Neural cell (in vitro differentiated cells): Measurements from ENCODE around the gene TULP1. TPM values are rescaled to one million over a fixed set of nuclear protein-coding genes. Genes with fewer than 3 reads are reported as not detected.
A peak's percentile ranks its signal among the peaks of the same experiment; 100 is the strongest.

ENCODE experiments used
- H2AFZ ChIP-seq: fragments of 200-600, 300-800 bp; sonication (generic), shearing (Covaris generic); 2 replicates; pipeline ENCODE4 v1.6.0; 2014; ENCODE audit warnings: low read depth, mild to moderate bottlenecking, antibody characterized with exemption, low read length, moderate library complexity
- H3F3A ChIP-seq: fragments of 200-600 bp; shearing (Covaris generic); 2 replicates; pipeline ENCODE4 v1.6.1; 2016; ENCODE audit warnings: mild to moderate bottlenecking, moderate library complexity, mixed read lengths, antibody characterized with exemption, low read length; ENCODE audit not compliant: insufficient read depth, poor library complexity, severe bottlenecking
- H3K27ac ChIP-seq: fragments of 200-600, 300-800 bp; sonication (generic), shearing (Covaris generic); 2 replicates; pipeline ENCODE4 v1.5.1; 2014; ENCODE audit warnings: mild to moderate bottlenecking, low read length, moderate library complexity
- H3K27me3 ChIP-seq: fragments of 300-800, 200-600 bp; sonication (generic), shearing (Covaris generic); 2 replicates; pipeline ENCODE4 v1.6.0; 2014; ENCODE audit warnings: mild to moderate bottlenecking, low read depth, low read length, moderate library complexity; ENCODE audit not compliant: insufficient read depth
- H3K36me3 ChIP-seq: fragments of 300-800, 200-600 bp; sonication (generic), shearing (Covaris generic); 2 replicates; pipeline ENCODE4 v1.5.1; 2014; ENCODE audit warnings: mild to moderate bottlenecking, antibody characterized with exemption, low read length, moderate library complexity; ENCODE audit not compliant: insufficient read depth
- H3K4me2 ChIP-seq: fragments of 300-800, 200-600 bp; sonication (generic), shearing (Covaris generic); 2 replicates; pipeline ENCODE4 v1.6.0; 2014; ENCODE audit warnings: mild to moderate bottlenecking, low read length
- H3K4me3 ChIP-seq: fragments of 300-800, 200-600 bp; sonication (generic), shearing (Covaris generic); 2 replicates; pipeline ENCODE4 v1.5.1; 2014; ENCODE audit warnings: mild to moderate bottlenecking, low read length, moderate library complexity
- H3K79me2 ChIP-seq: fragments of 200-600 bp; shearing (Covaris generic); replicated peaks from 2 replicates; pipeline ENCODE4 v1.6.0; 2014; ENCODE audit warnings: mild to moderate bottlenecking, low read length, moderate library complexity; ENCODE audit not compliant: insufficient read depth
- H3K9ac ChIP-seq: fragments of 300-800, 200-600 bp; sonication (generic), shearing (Covaris generic); 2 replicates; pipeline ENCODE4 v1.6.1; 2016; ENCODE audit warnings: mild to moderate bottlenecking, low read length, mixed read lengths
- H3K9me2 ChIP-seq: fragments of 200-600 bp; shearing (Covaris generic); 2 replicates; pipeline ENCODE4 v1.6.1; 2016; ENCODE audit warnings: mild to moderate bottlenecking, low read length, mixed read lengths; ENCODE audit not compliant: insufficient read depth
- H3K9me3 ChIP-seq: fragments of 200-600, 300-800 bp; sonication (generic), shearing (Covaris generic); 2 replicates; pipeline ENCODE4 v1.6.1; 2016; ENCODE audit warnings: mild to moderate bottlenecking, mixed run types, low read length, moderate library complexity, mixed read lengths
- H4K20me1 ChIP-seq: fragments of 200-600 bp; shearing (Covaris generic); 2 replicates; pipeline ENCODE4 v1.6.1; 2016; ENCODE audit warnings: mild to moderate bottlenecking, mixed run types; ENCODE audit not compliant: insufficient read depth
- EP300 ChIP-seq: fragments of 450-650 bp; conservative IDR thresholded peaks from 2 replicates; pipeline ENCODE4 v1.6.1; 2014; ENCODE audit warnings: antibody characterized with exemption, mild to moderate bottlenecking, moderate library complexity; ENCODE audit not compliant: poor library complexity, severe bottlenecking
- EZH2 ChIP-seq: fragments of 200-600, 300-800 bp; shearing (Covaris generic), sonication (generic); IDR thresholded peaks from 2 replicates; pipeline ENCODE4 v1.6.1; 2014; ENCODE audit warnings: antibody characterized with exemption, low read length, borderline replicate concordance, mild to moderate bottlenecking; ENCODE audit not compliant: insufficient read depth, poor library complexity, severe bottlenecking
- MXI1 ChIP-seq: fragments of 450-650 bp; conservative IDR thresholded peaks from 2 replicates; pipeline ENCODE4 v1.6.1; 2014; ENCODE audit warnings: antibody characterized with exemption, mild to moderate bottlenecking; ENCODE audit not compliant: poor library complexity, severe bottlenecking
- POLR2AphosphoS5 ChIP-seq: IDR thresholded peaks from 2 replicates; pipeline ENCODE4 v1.6.1; 2012
- RAD21 ChIP-seq: fragments of 450-650 bp; conservative IDR thresholded peaks from 2 replicates; pipeline ENCODE4 v1.6.1; 2014; ENCODE audit warnings: antibody characterized with exemption, mild to moderate bottlenecking, moderate library complexity
- SMC3 ChIP-seq: fragments of 450-650 bp; conservative IDR thresholded peaks from 2 replicates; pipeline ENCODE4 v1.6.1; 2014; ENCODE audit warnings: antibody characterized with exemption, mild to moderate bottlenecking, moderate library complexity; ENCODE audit not compliant: poor library complexity
- TAF1 ChIP-seq: IDR thresholded peaks from 2 replicates; pipeline ENCODE4 v1.6.1; 2012; ENCODE audit warnings: low read depth
- polyA plus RNA-seq: library from polyadenylated mRNA; depleted of rRNA; stranded (reverse); fragments of >200 nt; gene quantifications from 2 replicates; pipeline ENCODE4 v1.2.3, GENCODE V29; 2014
- TF ChIP-seq, protein P1 (sequence below): IDR thresholded peaks from 2 replicates; pipeline ENCODE4 v1.6.1; 2012; ENCODE audit warnings: borderline replicate concordance
- TF ChIP-seq, protein P2 (sequence below): fragments of 450-650 bp; IDR thresholded peaks from 2 replicates; pipeline ENCODE4 v1.5.1; 2014; ENCODE audit warnings: antibody characterized with exemption, mild to moderate bottlenecking, moderate library complexity; ENCODE audit not compliant: poor library complexity, severe bottlenecking

TULP1 gene
- polyA plus RNA-seq, 1 donor from 2014 or later: not detected

GRCh38 chr6:35470663-35471120 lies 42.0 kb downstream of the TULP1 start:
- H3K36me3 ChIP-seq: no peaks in the 10 kb centered on the region
- H3K27me3 ChIP-seq: no peaks in the 10 kb centered on the region
- no peaks in the 10 kb centered on the region for H3K9me2 ChIP-seq
- TF ChIP-seq EP300 (no peak), RAD21 (no peak), EZH2 (no peak)
- TF ChIP-seq, protein P1, sequence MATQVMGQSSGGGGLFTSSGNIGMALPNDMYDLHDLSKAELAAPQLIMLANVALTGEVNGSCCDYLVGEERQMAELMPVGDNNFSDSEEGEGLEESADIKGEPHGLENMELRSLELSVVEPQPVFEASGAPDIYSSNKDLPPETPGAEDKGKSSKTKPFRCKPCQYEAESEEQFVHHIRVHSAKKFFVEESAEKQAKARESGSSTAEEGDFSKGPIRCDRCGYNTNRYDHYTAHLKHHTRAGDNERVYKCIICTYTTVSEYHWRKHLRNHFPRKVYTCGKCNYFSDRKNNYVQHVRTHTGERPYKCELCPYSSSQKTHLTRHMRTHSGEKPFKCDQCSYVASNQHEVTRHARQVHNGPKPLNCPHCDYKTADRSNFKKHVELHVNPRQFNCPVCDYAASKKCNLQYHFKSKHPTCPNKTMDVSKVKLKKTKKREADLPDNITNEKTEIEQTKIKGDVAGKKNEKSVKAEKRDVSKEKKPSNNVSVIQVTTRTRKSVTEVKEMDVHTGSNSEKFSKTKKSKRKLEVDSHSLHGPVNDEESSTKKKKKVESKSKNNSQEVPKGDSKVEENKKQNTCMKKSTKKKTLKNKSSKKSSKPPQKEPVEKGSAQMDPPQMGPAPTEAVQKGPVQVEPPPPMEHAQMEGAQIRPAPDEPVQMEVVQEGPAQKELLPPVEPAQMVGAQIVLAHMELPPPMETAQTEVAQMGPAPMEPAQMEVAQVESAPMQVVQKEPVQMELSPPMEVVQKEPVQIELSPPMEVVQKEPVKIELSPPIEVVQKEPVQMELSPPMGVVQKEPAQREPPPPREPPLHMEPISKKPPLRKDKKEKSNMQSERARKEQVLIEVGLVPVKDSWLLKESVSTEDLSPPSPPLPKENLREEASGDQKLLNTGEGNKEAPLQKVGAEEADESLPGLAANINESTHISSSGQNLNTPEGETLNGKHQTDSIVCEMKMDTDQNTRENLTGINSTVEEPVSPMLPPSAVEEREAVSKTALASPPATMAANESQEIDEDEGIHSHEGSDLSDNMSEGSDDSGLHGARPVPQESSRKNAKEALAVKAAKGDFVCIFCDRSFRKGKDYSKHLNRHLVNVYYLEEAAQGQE: no peak
- TF ChIP-seq, protein P2, sequence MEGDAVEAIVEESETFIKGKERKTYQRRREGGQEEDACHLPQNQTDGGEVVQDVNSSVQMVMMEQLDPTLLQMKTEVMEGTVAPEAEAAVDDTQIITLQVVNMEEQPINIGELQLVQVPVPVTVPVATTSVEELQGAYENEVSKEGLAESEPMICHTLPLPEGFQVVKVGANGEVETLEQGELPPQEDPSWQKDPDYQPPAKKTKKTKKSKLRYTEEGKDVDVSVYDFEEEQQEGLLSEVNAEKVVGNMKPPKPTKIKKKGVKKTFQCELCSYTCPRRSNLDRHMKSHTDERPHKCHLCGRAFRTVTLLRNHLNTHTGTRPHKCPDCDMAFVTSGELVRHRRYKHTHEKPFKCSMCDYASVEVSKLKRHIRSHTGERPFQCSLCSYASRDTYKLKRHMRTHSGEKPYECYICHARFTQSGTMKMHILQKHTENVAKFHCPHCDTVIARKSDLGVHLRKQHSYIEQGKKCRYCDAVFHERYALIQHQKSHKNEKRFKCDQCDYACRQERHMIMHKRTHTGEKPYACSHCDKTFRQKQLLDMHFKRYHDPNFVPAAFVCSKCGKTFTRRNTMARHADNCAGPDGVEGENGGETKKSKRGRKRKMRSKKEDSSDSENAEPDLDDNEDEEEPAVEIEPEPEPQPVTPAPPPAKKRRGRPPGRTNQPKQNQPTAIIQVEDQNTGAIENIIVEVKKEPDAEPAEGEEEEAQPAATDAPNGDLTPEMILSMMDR: no peak
- H2AFZ ChIP-seq: no peak overlapping the region
- H3K9me3 ChIP-seq: no peaks in the 10 kb centered on the region
- no peaks in the 10 kb centered on the region for H3K79me2 ChIP-seq
- H3K4me3 ChIP-seq: peak overlapping the region; percentile 70
- H3K4me2 ChIP-seq: no peak overlapping the region
- no peak overlapping the region for H3K27ac ChIP-seq
- no peaks in the 10 kb centered on the region for H3F3A ChIP-seq
- no peaks in the 10 kb centered on the region for H4K20me1 ChIP-seq
- H3K9ac ChIP-seq: no peak overlapping the region

DNA sequence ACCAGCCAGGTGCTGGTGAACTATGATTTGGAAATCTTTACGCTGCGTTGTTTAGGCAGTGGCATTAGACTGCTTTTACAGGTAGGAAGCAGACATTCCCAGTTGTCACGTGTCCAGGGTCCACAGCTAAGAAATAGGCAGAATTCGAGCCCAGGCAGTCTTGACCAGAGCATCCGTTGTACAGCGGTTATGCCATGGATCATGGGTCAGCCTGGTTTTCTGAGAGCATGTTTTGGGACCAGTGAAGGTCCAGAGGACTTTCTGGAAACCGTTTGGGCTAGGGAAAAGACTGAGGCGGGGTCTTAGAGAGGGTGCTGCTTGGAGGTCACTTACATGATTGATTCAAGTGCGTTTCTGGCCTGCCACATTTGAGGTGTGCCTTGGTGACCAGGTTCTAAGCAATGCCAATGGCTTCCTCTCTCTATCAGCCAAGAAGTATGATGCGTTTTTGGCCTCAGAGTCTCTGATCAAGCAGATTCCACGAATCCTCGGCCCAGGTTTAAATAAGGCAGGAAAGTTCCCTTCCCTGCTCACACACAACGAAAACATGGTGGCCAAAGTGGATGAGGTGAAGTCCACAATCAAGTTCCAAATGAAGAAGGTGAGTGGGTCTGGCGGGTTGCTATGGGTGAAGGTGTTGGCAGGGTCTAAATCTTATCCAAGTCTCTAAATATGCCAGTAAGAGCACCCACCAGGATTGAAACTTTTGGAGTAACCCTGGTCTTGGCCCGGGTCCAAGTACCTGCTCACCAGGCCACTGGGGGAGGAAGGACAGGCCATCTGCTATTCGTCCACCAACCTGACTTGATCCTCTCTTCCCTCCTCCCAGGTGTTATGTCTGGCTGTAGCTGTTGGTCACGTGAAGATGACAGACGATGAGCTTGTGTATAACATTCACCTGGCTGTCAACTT lies 42.7 kb downstream of the TULP1 start:
- Histone ChIP-seq H3K27ac (no peak overlapping the region), H3K9me3 (no peaks in the 10 kb centered on the region), H4K20me1 (no peaks in the 10 kb centered on the region), H3K27me3 (no peaks in the 10 kb centered on the region), H3F3A (no peaks in the 10 kb centered on the region), H3K36me3 (no peaks in the 10 kb centered on the region), H2AFZ (no peak overlapping the region), H3K79me2 (no peaks in the 10 kb centered on the region), H3K9me2 (no peaks in the 10 kb centered on the region), H3K9ac (peak overlapping the region; percentile 79), H3K4me3 (peak overlapping the region; percentile 70), H3K4me2 (peak overlapping the region; percentile 64)
- TF ChIP-seq, protein P1: no peak
- no peak for TF ChIP-seq EZH2
- no peak for TF ChIP-seq POLR2AphosphoS5
- no peak for TF ChIP-seq RAD21
- TF ChIP-seq, protein P2: no peak
- TF ChIP-seq EP300: no peak
- TF ChIP-seq SMC3: no peak
- TF ChIP-seq TAF1: no peak
- TF ChIP-seq MXI1: no peak
